GM18907 (cell line): ENCODE measurements around the gene KCNT2.

ENCODE experiments used
- ATAC-seq: cut with Tn5 transposase; IDR thresholded peaks from one replicate; pipeline ENCODE4 v1.9.1; 2021; ENCODE audit warnings: mild to moderate bottlenecking, moderate library complexity; ENCODE audit not compliant: unreplicated experiment

Gene KCNT2

GRCh38 chr1:196403803-196404690, 204.2 kb downstream of the KCNT2 start:
- ATAC-seq, result no peak

GRCh38 chr1:196401891-196402290, 206.3 kb downstream of the KCNT2 start:
- no peak for ATAC-seq

GRCh38 chr1:196401452-196401833, 206.8 kb downstream of the KCNT2 start:
- no peak for ATAC-seq

- no peak for ATAC-seq
Observed at GRCh38 chr1:196400478-196401451, 207.5 kb downstream of the KCNT2 start.

- no peak for ATAC-seq
Observed at GRCh38 chr1:196399713-196400112, 208.5 kb downstream of the KCNT2 start.

- ATAC-seq, result no peak
Observed at GRCh38 chr1:196393742-196394141, 214.5 kb downstream of the KCNT2 start.

- no peak for ATAC-seq
Observed at GRCh38 chr1:196393282-196393681, 215.0 kb downstream of the KCNT2 start.

- no peak for ATAC-seq
Observed at GRCh38 chr1:196387766-196388165, 220.5 kb downstream of the KCNT2 start.

GRCh38 chr1:196385109-196385508, 223.1 kb downstream of the KCNT2 start:
- no peak for ATAC-seq

- ATAC-seq, result no peak
Observed at GRCh38 chr1:196382383-196382782, 225.9 kb downstream of the KCNT2 start.

- peak; percentile 96 for ATAC-seq
Observed at GRCh38 chr1:196381544-196381943, 226.7 kb downstream of the KCNT2 start.

- ATAC-seq, result no peak
Observed at GRCh38 chr1:196380316-196380715, 227.9 kb downstream of the KCNT2 start.

GRCh38 chr1:196377811-196378210, 230.4 kb downstream of the KCNT2 start:
- ATAC-seq, result no peak

GRCh38 chr1:196376630-196377328, 231.5 kb downstream of the KCNT2 start:
- peak; percentile 58 for ATAC-seq

GRCh38 chr1:196373798-196374197, 234.4 kb downstream of the KCNT2 start:
- no peak for ATAC-seq

- peak; percentile 81 for ATAC-seq
Observed at GRCh38 chr1:196372896-196373536, 235.2 kb downstream of the KCNT2 start.

- ATAC-seq, result no peak
Observed at GRCh38 chr1:196367838-196368237, 240.4 kb downstream of the KCNT2 start.

GRCh38 chr1:196366817-196367495, 241.3 kb downstream of the KCNT2 start:
- ATAC-seq, result no peak

- ATAC-seq, result peak; percentile 73
Observed at GRCh38 chr1:196361112-196361714, 247.0 kb downstream of the KCNT2 start.
